ENCODE results near the gene CCDC197. TPM values are rescaled to one million over a fixed set of nuclear protein-coding genes. Genes with fewer than 3 reads are reported as not detected.

CCDC197 gene
- total RNA-seq, 1 experiment from 2014 or later: not detected

- H3K56ac ChIP-seq (ENCODE audit: insufficient read length, low read depth, low read length): no peak overlapping the region
- H3K4me1 Mint-ChIP-seq: peaks cover 21 to 40% of the 10 kb centered on the region in 2 experiments
- H2BK15ac ChIP-seq (ENCODE audit: low read depth, low read length): no peak overlapping the region
- no peak overlapping the region for H3K9ac ChIP-seq (ENCODE audit: extremely low read depth, insufficient read length, low read length)
- H4K5ac ChIP-seq (ENCODE audit: insufficient read length, low read depth, low read length): no peak overlapping the region
- no peak overlapping the region for H4K91ac ChIP-seq (ENCODE audit: insufficient read length, low read depth, low read length)
- H4K8ac ChIP-seq (replicated peaks; ENCODE audit: insufficient read length, low read depth, low read length): no peak overlapping the region
- H3K4me1 ChIP-seq (ENCODE audit: insufficient read depth, low read length): no peaks in the 10 kb centered on the region; the same call in 1 of the 2 replicates
- no peak for DNase-seq
- no peaks in the 10 kb centered on the region for H3K79me1 ChIP-seq (ENCODE audit: insufficient read depth, low read depth, low read length, poor library complexity, severe bottlenecking)
- no peak overlapping the region for H3T11ph ChIP-seq (ENCODE audit: low read length)
- no peak overlapping the region for H3K14ac ChIP-seq (ENCODE audit: insufficient read depth, low read length)
- no peaks in the 10 kb centered on the region for H4K20me1 ChIP-seq (ENCODE audit: control insufficient read depth, insufficient read depth, insufficient read length)
- H3K4ac ChIP-seq (ENCODE audit: low read depth, low read length): no peak overlapping the region
- no peak overlapping the region for H2BK12ac ChIP-seq (ENCODE audit: insufficient read length, low read depth, low read length)
- H2BK120ac ChIP-seq (ENCODE audit: low read depth, low read length, poor library complexity, severe bottlenecking): no peak overlapping the region
- no peak overlapping the region for H2BK20ac ChIP-seq (ENCODE audit: low read depth, low read length, poor library complexity, severe bottlenecking)
- no peak overlapping the region for H2AFZ ChIP-seq (ENCODE audit: low read length)
- no peak overlapping the region for H3K27ac Mint-ChIP-seq
- H3K18ac ChIP-seq (ENCODE audit: insufficient read length, low read depth, low read length): no peak overlapping the region
- no peaks in the 10 kb centered on the region; a peak in 1 of 5 replicates for H3K9me3 Mint-ChIP-seq
- WGBS (ENCODE audit: extremely low coverage, insufficient read length, low lambda C conversion rate): no CpG with 5 or more reads among the region's 8 CpGs
- no peak overlapping the region for H3K27ac ChIP-seq (ENCODE audit: insufficient read length, low read depth, low read length)
- no peaks in the 10 kb centered on the region for H3K23me2 ChIP-seq (ENCODE audit: insufficient read length, low read depth, low read length, poor library complexity, severe bottlenecking)
- no peaks in the 10 kb centered on the region for H3K79me2 ChIP-seq (ENCODE audit: insufficient read depth, low read length)
- no peak overlapping the region for H2BK5ac ChIP-seq (ENCODE audit: insufficient read length, low read length)
- TF ChIP-seq CTCF (conservative IDR thresholded peaks at IDR 0.05): no peak
- no peaks in the 10 kb centered on the region for H3K36me3 Mint-ChIP-seq (ENCODE audit: insufficient read depth in 1 of 3, low read depth in 3 of 3)
- no peaks in the 10 kb centered on the region for H3K9me3 ChIP-seq (ENCODE audit: control insufficient read depth, low read depth, low read length)
- no peaks in the 10 kb centered on the region for H3K27me3 ChIP-seq (ENCODE audit: insufficient read depth, low read length)
- no peak overlapping the region for H3K4me2 ChIP-seq (ENCODE audit: insufficient read depth, insufficient read length, low read length)
- H3K23ac ChIP-seq (ENCODE audit: insufficient read length, low read depth, low read length): no peak overlapping the region
- H3K27me3 Mint-ChIP-seq (ENCODE audit: low read depth): peaks cover 18% of the 10 kb centered on the region
- no peak overlapping the region for H2AK5ac ChIP-seq (ENCODE audit: insufficient read length, low read length)
- no peak overlapping the region for H3K4me3 Mint-ChIP-seq
Measured at GRCh38 chr14:94018308-94018707, 21.2 kb downstream of the CCDC197 start.

Data from H9 (cell line).